Ishikawa (cell line): Measurements from ENCODE around the gene RSAD2.

Source experiments
- CEBPB ChIP-seq: IDR thresholded peaks from 2 replicates; pipeline ENCODE4 v1.6.1; 2012
- CREB1 ChIP-seq: IDR thresholded peaks from 2 replicates; pipeline ENCODE4 v1.6.1; 2012; ENCODE audit warnings: low read depth
- EGR1 ChIP-seq: IDR thresholded peaks from 2 replicates; pipeline ENCODE4 v1.6.1; 2012
- EP300 ChIP-seq: IDR thresholded peaks from 2 replicates; pipeline ENCODE4 v1.6.1; 2012; ENCODE audit warnings: borderline replicate concordance
- FOXM1 ChIP-seq: IDR thresholded peaks from 2 replicates; pipeline ENCODE4 v1.6.1; 2012; ENCODE audit warnings: low read depth, borderline replicate concordance
- NFIC ChIP-seq: IDR thresholded peaks from 2 replicates; pipeline ENCODE4 v1.6.1; 2012
- RAD21 ChIP-seq: IDR thresholded peaks from 2 replicates; pipeline ENCODE4 v1.6.1; 2012; ENCODE audit warnings: low read depth
- TAF1 ChIP-seq: IDR thresholded peaks from 2 replicates; pipeline ENCODE4 v1.6.1; 2012; ENCODE audit warnings: low read depth, mild to moderate bottlenecking
- TCF12 ChIP-seq: IDR thresholded peaks from 2 replicates; pipeline ENCODE4 v1.6.1; 2012; ENCODE audit warnings: low read depth
- TEAD4 ChIP-seq: IDR thresholded peaks from 2 replicates; pipeline ENCODE4 v1.6.1; 2012
- YY1 ChIP-seq: IDR thresholded peaks from 2 replicates; pipeline ENCODE4 v1.6.1; 2012; ENCODE audit warnings: low read depth
- TF ChIP-seq, protein P1 (sequence below): IDR thresholded peaks from 2 replicates; pipeline ENCODE4 v1.6.1; 2012
- TF ChIP-seq, protein P2 (sequence below): IDR thresholded peaks from 2 replicates; pipeline ENCODE4 v1.6.1; 2012
- TF ChIP-seq, protein P3 (sequence below): IDR thresholded peaks from 2 replicates; pipeline ENCODE4 v1.6.1; 2012; ENCODE audit warnings: low read depth, mild to moderate bottlenecking

DNA sequence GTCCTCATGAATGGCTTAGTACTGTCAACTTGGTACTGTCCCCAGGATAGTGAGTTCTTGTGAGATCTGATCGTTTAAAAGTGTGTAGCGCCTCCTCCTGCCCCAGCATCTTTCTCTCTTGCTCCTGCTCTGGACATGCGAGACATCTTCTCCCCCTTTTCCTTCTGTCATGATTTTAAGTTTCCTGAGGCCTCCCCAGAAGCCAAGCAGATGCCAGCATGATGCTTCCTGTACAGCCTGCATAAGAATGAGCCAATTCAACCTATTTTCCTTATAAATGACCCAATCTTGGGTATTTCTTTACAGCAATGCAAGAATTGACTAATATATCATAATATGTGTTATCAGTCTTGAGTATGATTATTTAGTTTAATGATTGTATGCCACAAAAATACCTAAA is 3.5 kb upstream of the RSAD2 start:
- TF ChIP-seq EP300 (no peak), TAF1 (no peak), TCF12 (no peak), FOXM1 (no peak), CEBPB (no peak), TEAD4 (no peak), RAD21 (no peak), YY1 (no peak), EGR1 (no peak), CREB1 (no peak), NFIC (no peak)
- TF ChIP-seq, protein P1, sequence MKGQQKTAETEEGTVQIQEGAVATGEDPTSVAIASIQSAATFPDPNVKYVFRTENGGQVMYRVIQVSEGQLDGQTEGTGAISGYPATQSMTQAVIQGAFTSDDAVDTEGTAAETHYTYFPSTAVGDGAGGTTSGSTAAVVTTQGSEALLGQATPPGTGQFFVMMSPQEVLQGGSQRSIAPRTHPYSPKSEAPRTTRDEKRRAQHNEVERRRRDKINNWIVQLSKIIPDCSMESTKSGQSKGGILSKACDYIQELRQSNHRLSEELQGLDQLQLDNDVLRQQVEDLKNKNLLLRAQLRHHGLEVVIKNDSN = no peak
- TF ChIP-seq, protein P2, sequence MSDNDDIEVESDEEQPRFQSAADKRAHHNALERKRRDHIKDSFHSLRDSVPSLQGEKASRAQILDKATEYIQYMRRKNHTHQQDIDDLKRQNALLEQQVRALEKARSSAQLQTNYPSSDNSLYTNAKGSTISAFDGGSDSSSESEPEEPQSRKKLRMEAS = no peak
- TF ChIP-seq, protein P3, sequence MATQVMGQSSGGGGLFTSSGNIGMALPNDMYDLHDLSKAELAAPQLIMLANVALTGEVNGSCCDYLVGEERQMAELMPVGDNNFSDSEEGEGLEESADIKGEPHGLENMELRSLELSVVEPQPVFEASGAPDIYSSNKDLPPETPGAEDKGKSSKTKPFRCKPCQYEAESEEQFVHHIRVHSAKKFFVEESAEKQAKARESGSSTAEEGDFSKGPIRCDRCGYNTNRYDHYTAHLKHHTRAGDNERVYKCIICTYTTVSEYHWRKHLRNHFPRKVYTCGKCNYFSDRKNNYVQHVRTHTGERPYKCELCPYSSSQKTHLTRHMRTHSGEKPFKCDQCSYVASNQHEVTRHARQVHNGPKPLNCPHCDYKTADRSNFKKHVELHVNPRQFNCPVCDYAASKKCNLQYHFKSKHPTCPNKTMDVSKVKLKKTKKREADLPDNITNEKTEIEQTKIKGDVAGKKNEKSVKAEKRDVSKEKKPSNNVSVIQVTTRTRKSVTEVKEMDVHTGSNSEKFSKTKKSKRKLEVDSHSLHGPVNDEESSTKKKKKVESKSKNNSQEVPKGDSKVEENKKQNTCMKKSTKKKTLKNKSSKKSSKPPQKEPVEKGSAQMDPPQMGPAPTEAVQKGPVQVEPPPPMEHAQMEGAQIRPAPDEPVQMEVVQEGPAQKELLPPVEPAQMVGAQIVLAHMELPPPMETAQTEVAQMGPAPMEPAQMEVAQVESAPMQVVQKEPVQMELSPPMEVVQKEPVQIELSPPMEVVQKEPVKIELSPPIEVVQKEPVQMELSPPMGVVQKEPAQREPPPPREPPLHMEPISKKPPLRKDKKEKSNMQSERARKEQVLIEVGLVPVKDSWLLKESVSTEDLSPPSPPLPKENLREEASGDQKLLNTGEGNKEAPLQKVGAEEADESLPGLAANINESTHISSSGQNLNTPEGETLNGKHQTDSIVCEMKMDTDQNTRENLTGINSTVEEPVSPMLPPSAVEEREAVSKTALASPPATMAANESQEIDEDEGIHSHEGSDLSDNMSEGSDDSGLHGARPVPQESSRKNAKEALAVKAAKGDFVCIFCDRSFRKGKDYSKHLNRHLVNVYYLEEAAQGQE = no peak
